GM12878 (cell line): ENCODE measurements around the gene DNAH3.

ENCODE experiments used
- CTCF ChIP-seq, 3 experiments: IDR thresholded peaks in 2 of 3; conservative IDR thresholded peaks in 1 of 3; 2 replicates each; pipeline ENCODE4 v1.5.1; 2011; ENCODE audit warnings: low read depth in 3 of 3, low read length in 3 of 3, mild to moderate bottlenecking in 3 of 3, control low read depth in 2 of 3, moderate library complexity in 2 of 3, inconsistent platforms in 1 of 3, mixed read lengths in 1 of 3; ENCODE audit not compliant: control insufficient read depth in 2 of 3, insufficient read depth in 1 of 3; ENCODE audit errors: extremely low read depth in 1 of 3
- ESRRA ChIP-seq: IDR thresholded peaks from 2 replicates; pipeline ENCODE4 v1.6.1; 2012; ENCODE audit warnings: mild to moderate bottlenecking, low read length, improper control_type of control experiment
- FOXK2 ChIP-seq: fragments of 450-650 bp; IDR thresholded peaks from 2 replicates; pipeline ENCODE4 v1.6.1; 2017; ENCODE audit warnings: mild to moderate bottlenecking, moderate library complexity
- NFXL1 ChIP-seq: fragments of 450-650 bp; IDR thresholded peaks from 2 replicates; pipeline ENCODE4 v1.6.1; 2017; ENCODE audit warnings: antibody characterized with exemption, mild to moderate bottlenecking, borderline replicate concordance
- POLR2AphosphoS2 ChIP-seq: IDR thresholded peaks from 2 replicates; pipeline ENCODE4 v1.6.1; 2011; ENCODE audit warnings: low read depth, mild to moderate bottlenecking, low read length, improper control_type of control experiment, moderate library complexity
- POU2F2 ChIP-seq: IDR thresholded peaks from 3 replicates; pipeline ENCODE4 v1.6.1; 2011; ENCODE audit warnings: low read depth, mild to moderate bottlenecking, low read length, borderline replicate concordance
- RAD51 ChIP-seq: fragments of 450-650 bp; IDR thresholded peaks from 2 replicates; pipeline ENCODE4 v1.6.1; 2016; ENCODE audit warnings: moderate library complexity, mild to moderate bottlenecking, inconsistent platforms
- SIN3A ChIP-seq: IDR thresholded peaks from 2 replicates; pipeline ENCODE4 v1.6.1; 2012; ENCODE audit warnings: low read depth, low read length, improper control_type of control experiment
- SMC3 ChIP-seq: IDR thresholded peaks from 2 replicates; pipeline ENCODE4 v1.6.1; 2011; ENCODE audit warnings: low read length, improper control_type of control experiment, borderline replicate concordance
- ZNF217 ChIP-seq: fragments of 450-650 bp; IDR thresholded peaks from 2 replicates; pipeline ENCODE4 v1.6.1; 2017; ENCODE audit warnings: antibody characterized with exemption, mild to moderate bottlenecking
- ZNF592 ChIP-seq: fragments of 450-650 bp; IDR thresholded peaks from 2 replicates; pipeline ENCODE4 v1.6.1; 2017; ENCODE audit warnings: mild to moderate bottlenecking, moderate library complexity
- ZZZ3 ChIP-seq: IDR thresholded peaks from 2 replicates; pipeline ENCODE4 v1.6.1; 2011; ENCODE audit warnings: low read depth; ENCODE audit not compliant: control insufficient read depth, insufficient read length

GRCh38 chr16:21172650-21173049, 22.0 kb upstream of the DNAH3 start:
- TF ChIP-seq NFXL1 (no peak), POU2F2 (no peak), SMC3 (no peak), ZNF592 (no peak), CTCF (IDR thresholded peaks at IDR 0.05 in 2 of 3, conservative IDR thresholded peaks at IDR 0.05 in 1 of 3; ENCODE audit: control insufficient read depth in 2 of 3, extremely low read depth in 1 of 3, insufficient read depth in 1 of 3, low read depth in 3 of 3, low read length in 3 of 3) (no peak), ZNF217 (no peak), POLR2AphosphoS2 (no peak), FOXK2 (no peak), ESRRA (no peak), ZZZ3 (no peak), SIN3A (no peak), RAD51 (no peak)
